ES-I3 (cell line): ENCODE data around the gene EFNB1.

ENCODE experiments used
- H3K36me3 ChIP-seq: 2 replicates; pipeline ENCODE4 v1.6.1; 2013; ENCODE audit warnings: mild to moderate bottlenecking, low read length, control low read depth, moderate library complexity; ENCODE audit not compliant: insufficient read depth
- H3K4me1 ChIP-seq: 2 replicates; pipeline ENCODE4 v1.6.1; 2013; ENCODE audit warnings: mild to moderate bottlenecking, control low read depth, low read length; ENCODE audit not compliant: insufficient read depth
- H3K9ac ChIP-seq: 2 replicates; pipeline ENCODE4 v1.6.1; 2013; ENCODE audit warnings: low read depth, mild to moderate bottlenecking, low read length, moderate library complexity
- H3K9me3 ChIP-seq: 2 replicates; pipeline ENCODE4 v1.6.1; 2013; ENCODE audit warnings: mild to moderate bottlenecking, low read length, moderate library complexity; ENCODE audit not compliant: control insufficient read depth, insufficient read depth

The EFNB1 gene

GRCh38 chrX:68843992-68844391 lies 15.2 kb downstream of the EFNB1 start:
- Histone ChIP-seq H3K9me3 (no peaks in the 10 kb centered on the region; the same call in 1 of the 2 replicates), H3K9ac (no peak overlapping the region), H3K36me3 (no peaks in the 10 kb centered on the region; the same call in 1 of the 2 replicates), H3K4me1 (peaks cover 41% of the 10 kb centered on the region)

GRCh38 chrX:68844581-68844980 lies 15.8 kb downstream of the EFNB1 start:
- Histone ChIP-seq H3K9me3 (no peaks in the 10 kb centered on the region; the same call in 1 of the 2 replicates), H3K4me1 (peaks cover 47% of the 10 kb centered on the region), H3K9ac (no peak overlapping the region), H3K36me3 (no peaks in the 10 kb centered on the region; the same call in 1 of the 2 replicates)

GRCh38 chrX:68846536-68846935 lies 17.7 kb downstream of the EFNB1 start:
- no peak overlapping the region for H3K9ac ChIP-seq
- H3K36me3 ChIP-seq, result no peaks in the 10 kb centered on the region
- peaks cover 50% of the 10 kb centered on the region for H3K4me1 ChIP-seq
- no peaks in the 10 kb centered on the region; the same call in 1 of the 2 replicates for H3K9me3 ChIP-seq

- Histone ChIP-seq H3K9ac (no peak overlapping the region), H3K9me3 (no peaks in the 10 kb centered on the region; the same call in 1 of the 2 replicates), H3K36me3 (no peaks in the 10 kb centered on the region), H3K4me1 (peaks cover 55% of the 10 kb centered on the region)
Observed at GRCh38 chrX:68847172-68847571, 18.4 kb downstream of the EFNB1 start.

GRCh38 chrX:68848189-68848940 lies 19.5 kb downstream of the EFNB1 start:
- no peak overlapping the region for H3K9ac ChIP-seq
- no peaks in the 10 kb centered on the region for H3K36me3 ChIP-seq
- H3K4me1 ChIP-seq, result peaks cover 56% of the 10 kb centered on the region
- H3K9me3 ChIP-seq, result no peaks in the 10 kb centered on the region; the same call in 1 of the 2 replicates

GRCh38 chrX:68851082-68851481 lies 22.3 kb downstream of the EFNB1 start:
- Histone ChIP-seq H3K9ac (no peak overlapping the region), H3K9me3 (no peaks in the 10 kb centered on the region; the same call in 1 of the 2 replicates), H3K36me3 (no peaks in the 10 kb centered on the region), H3K4me1 (peaks cover 51% of the 10 kb centered on the region)

GRCh38 chrX:68852046-68852445 lies 23.2 kb downstream of the EFNB1 start:
- Histone ChIP-seq H3K36me3 (no peaks in the 10 kb centered on the region), H3K9ac (no peak overlapping the region), H3K9me3 (no peaks in the 10 kb centered on the region; the same call in 1 of the 2 replicates), H3K4me1 (peaks cover 43% of the 10 kb centered on the region)

- H3K9me3 ChIP-seq, result no peaks in the 10 kb centered on the region
- no peaks in the 10 kb centered on the region for H3K36me3 ChIP-seq
- peaks cover 31% of the 10 kb centered on the region for H3K4me1 ChIP-seq
- no peak overlapping the region for H3K9ac ChIP-seq
Observed at GRCh38 chrX:68853665-68854251, 24.9 kb downstream of the EFNB1 start.

GRCh38 chrX:68865300-68865699 lies 36.5 kb downstream of the EFNB1 start:
- Histone ChIP-seq H3K9ac (no peak overlapping the region), H3K9me3 (no peaks in the 10 kb centered on the region), H3K36me3 (no peaks in the 10 kb centered on the region), H3K4me1 (peaks cover 4% of the 10 kb centered on the region; the same call in 1 of the 2 replicates)

GRCh38 chrX:68865926-68866325 lies 37.1 kb downstream of the EFNB1 start:
- H3K9me3 ChIP-seq, result no peaks in the 10 kb centered on the region
- peaks cover 4% of the 10 kb centered on the region; the same call in 1 of the 2 replicates for H3K4me1 ChIP-seq
- H3K36me3 ChIP-seq, result no peaks in the 10 kb centered on the region
- H3K9ac ChIP-seq, result no peak overlapping the region

GRCh38 chrX:68867458-68868112 lies 38.8 kb downstream of the EFNB1 start:
- Histone ChIP-seq H3K9me3 (no peaks in the 10 kb centered on the region), H3K9ac (no peak overlapping the region), H3K4me1 (peaks cover 9% of the 10 kb centered on the region; the same call in 1 of the 2 replicates), H3K36me3 (no peaks in the 10 kb centered on the region)

GRCh38 chrX:68868316-68868715 lies 39.5 kb downstream of the EFNB1 start:
- H3K36me3 ChIP-seq, result no peaks in the 10 kb centered on the region
- no peak overlapping the region for H3K9ac ChIP-seq
- peaks cover 9% of the 10 kb centered on the region; the same call in 1 of the 2 replicates for H3K4me1 ChIP-seq
- H3K9me3 ChIP-seq, result no peaks in the 10 kb centered on the region

GRCh38 chrX:68868902-68869800 lies 40.3 kb downstream of the EFNB1 start:
- H3K9ac ChIP-seq, result no peak overlapping the region
- peaks cover 9% of the 10 kb centered on the region; the same call in 1 of the 2 replicates for H3K4me1 ChIP-seq
- H3K36me3 ChIP-seq, result no peaks in the 10 kb centered on the region
- no peaks in the 10 kb centered on the region for H3K9me3 ChIP-seq

- H3K4me1 ChIP-seq, result peaks cover 9% of the 10 kb centered on the region; the same call in 1 of the 2 replicates
- no peaks in the 10 kb centered on the region for H3K9me3 ChIP-seq
- no peak overlapping the region for H3K9ac ChIP-seq
- H3K36me3 ChIP-seq, result no peaks in the 10 kb centered on the region
Observed at GRCh38 chrX:68870357-68870756, 41.5 kb downstream of the EFNB1 start.
